HepG2 (cell line): ENCODE measurements around the gene CD81. TPM values are rescaled to one million over a fixed set of nuclear protein-coding genes. Genes with fewer than 3 reads are reported as not detected.

Source experiments
- ATAC-seq: fragments of 200-7000 bp; cut with Tn5 transposase; 3 replicates; pipeline ENCODE4 v1.9.1; 2020; ENCODE audit warnings: mild to moderate bottlenecking, moderate library complexity
- BruUV-seq: library from RNA; stranded (reverse); fragments of 400-500 nt; replicated peaks from 2 replicates; lab custom pipeline; 2021; lab: Mats Ljungman, UMichigan
- CTCF ChIA-PET: fragments of 300-600 bp; formaldehyde crosslinking; extraction: SDS; loops from one replicate; lab custom pipeline; 2021; ENCODE audit warnings: low total read pairs, inconsistent platforms, low intra/inter-chr PET ratio; lab: Yijun Ruan, JAX
- POLR2A ChIA-PET: fragments of 350-600 bp; sonication (Branson Sonifier 250); formaldehyde crosslinking; loops from one replicate; lab custom pipeline; 2020; ENCODE audit warnings: antibody characterized with exemption, inconsistent platforms; lab: Yijun Ruan, JAX
- DNase-seq: peaks from one replicate; pipeline ENCODE4 v3.0.0-alpha.2; 2015; ENCODE audit warnings: low spot score
- FAIRE-seq: peaks from 3 replicates; lab custom pipeline; 2011; peaks lifted over from hg19 to GRCh38; lab: Jason Lieb, UNC
- H2AFZ ChIP-seq: one replicate; pipeline ENCODE4 v1.6.1; 2011; ENCODE audit warnings: low read length, inconsistent platforms
- H3K27ac ChIP-seq: fragments of 300-600 bp; 3 replicates; pipeline ENCODE4 v1.8.0; 2011; ENCODE audit warnings: mixed run types, mild to moderate bottlenecking, mixed read lengths, low read length, inconsistent platforms; ENCODE audit not compliant: insufficient read depth; ENCODE audit errors: extremely low read length
- H3K27me3 ChIP-seq, 2 experiments: fragments of 200-600 bp in 1 of 2; 2 replicates in 1 of 2; 3 replicates in 1 of 2; pipeline versions ENCODE4 v1.6.0 to v1.8.0; 2011; ENCODE audit warnings: low read length in 2 of 2, mild to moderate bottlenecking in 2 of 2, moderate library complexity in 2 of 2, inconsistent platforms in 1 of 2; ENCODE audit not compliant: insufficient read depth in 2 of 2, control insufficient read depth in 1 of 2
- H3K36me3 ChIP-seq, 2 experiments: fragments of 200-600 bp in 1 of 2; replicated peaks in 1 of 2; 2 replicates in 1 of 2; 3 replicates in 1 of 2; pipeline versions ENCODE4 v1.5.1 to v1.8.0; 2011; ENCODE audit warnings: low read length in 2 of 2, inconsistent platforms in 1 of 2; ENCODE audit not compliant: insufficient read depth in 2 of 2, control insufficient read depth in 1 of 2
- H3K4me1 ChIP-seq: 2 replicates; pipeline ENCODE4 v1.5.1; 2012; ENCODE audit warnings: low read length, inconsistent platforms; ENCODE audit not compliant: insufficient read depth
- H3K4me2 ChIP-seq: 2 replicates; pipeline ENCODE4 v1.6.0; 2011; ENCODE audit warnings: low read depth, low read length, inconsistent platforms
- H3K4me3 ChIP-seq, 3 experiments: fragments of 200-600 bp in 1 of 3; sonication (generic), shearing (Covaris generic) in 1 of 3; replicated peaks in 1 of 3; 2 replicates each; pipeline ENCODE4 v1.5.1; 2011 to 2016; ENCODE audit warnings: low read length in 3 of 3, inconsistent platforms in 2 of 3, low read depth in 2 of 3, mild to moderate bottlenecking in 2 of 3, control low read depth in 1 of 3, mixed read lengths in 1 of 3; ENCODE audit not compliant: insufficient read depth in 1 of 3
- H3K79me2 ChIP-seq: one replicate; pipeline ENCODE4 v1.6.1; 2011; ENCODE audit warnings: low read length, inconsistent platforms; ENCODE audit not compliant: insufficient read depth
- H3K9ac ChIP-seq: 2 replicates; pipeline ENCODE4 v1.6.0; 2011; ENCODE audit warnings: mild to moderate bottlenecking, low read depth, low read length, inconsistent platforms; ENCODE audit not compliant: insufficient read depth
- H3K9me3 ChIP-seq: 2 replicates; pipeline ENCODE4 v1.5.1; 2012; ENCODE audit warnings: mild to moderate bottlenecking, low read length
- H4K20me1 ChIP-seq: 2 replicates; pipeline ENCODE4 v1.6.0; 2011; ENCODE audit warnings: inconsistent platforms, mild to moderate bottlenecking, low read length, moderate library complexity; ENCODE audit not compliant: insufficient read depth
- CHCHD3 ChIP-seq: sonication (generic); formaldehyde crosslinking; IDR thresholded peaks from 2 replicates; pipeline ENCODE4 v1.8.0; 2022; ENCODE audit warnings: mild to moderate bottlenecking, missing genetic modification reagents, moderate library complexity
- NONO ChIP-seq, 2 experiments: fragments of 450-650 bp in 1 of 2; sonication (generic) in 1 of 2; formaldehyde crosslinking in 1 of 2; IDR thresholded peaks in 1 of 2; conservative IDR thresholded peaks in 1 of 2; 2 replicates each; pipeline versions ENCODE4 v1.6.1 to v1.8.0; 2017 to 2022; ENCODE audit warnings: mild to moderate bottlenecking in 1 of 2, missing genetic modification reagents in 1 of 2, moderate library complexity in 1 of 2
- PAWR ChIP-seq: sonication (generic); formaldehyde crosslinking; IDR thresholded peaks from 2 replicates; pipeline ENCODE4 v1.4.0; 2020; ENCODE audit warnings: missing genetic modification reagents, mild to moderate bottlenecking, borderline replicate concordance
- SP140L ChIP-seq: sonication (generic); formaldehyde crosslinking; IDR thresholded peaks from 2 replicates; pipeline ENCODE4 v1.4.0; 2020; ENCODE audit warnings: missing genetic modification reagents, borderline replicate concordance
- TMF1 ChIP-seq: sonication (generic); formaldehyde crosslinking; IDR thresholded peaks from 2 replicates; pipeline ENCODE4 v1.8.1; 2022; ENCODE audit warnings: low read depth, missing genetic modification reagents
- ZNF251 ChIP-seq: sonication (generic); formaldehyde crosslinking; IDR thresholded peaks from 2 replicates; pipeline ENCODE4 v1.9.0; 2021; ENCODE audit warnings: mild to moderate bottlenecking, missing genetic modification reagents
- ZNF558 ChIP-seq: sonication (generic); formaldehyde crosslinking; IDR thresholded peaks from 2 replicates; pipeline ENCODE4 v1.9.0; 2022; ENCODE audit warnings: mild to moderate bottlenecking, missing genetic modification reagents, borderline replicate concordance
- ZNF660 ChIP-seq: sonication (generic); formaldehyde crosslinking; IDR thresholded peaks from 2 replicates; pipeline ENCODE4 v1.5.1; 2020; ENCODE audit warnings: mild to moderate bottlenecking, low read depth, missing genetic modification reagents, borderline replicate concordance
- ZNF788 ChIP-seq: sonication (generic); formaldehyde crosslinking; IDR thresholded peaks from 2 replicates; pipeline ENCODE4 v1.5.0; 2020; ENCODE audit warnings: mild to moderate bottlenecking, missing genetic modification reagents, borderline replicate concordance
- WGBS: methylation state at CpG from one replicate; pipeline ENCODE4 v1.1.6; 2017; ENCODE audit warnings: low lambda C conversion rate; 5-methylcytosine and 5-hydroxymethylcytosine counted together
- in situ Hi-C: cut with HindIII; loops from 2 replicates; pipeline ENCODE4 v1.10.0; 2017; ENCODE audit warnings: low pct_unique_long_range_greater_than_20kb; ENCODE audit not compliant: extremely low pct_ligation_motif_present
- intact Hi-C: fragments of 100-400 bp; cut with micrococcal nuclease; formaldehyde crosslinking; loops from one replicate; pipeline ENCODE4 v1.10.0; 2022; ENCODE audit not compliant: unreplicated experiment
- polyA plus RNA-seq, 8 experiments: library from polyadenylated mRNA; depleted of rRNA in 3 of 8; stranded (reverse) in 7 of 8; unstranded in 1 of 8; fragments of >200 nt; fragmentation: Illumina TruSeq in 4 of 8; extraction: Trizol in 4 of 8; gene quantifications; 2 replicates each; pipeline versions ENCODE4 v1.2.1 to v1.2.3, GENCODE V29; 2011 to 2016; ENCODE audit warnings: low read depth in 4 of 8, missing spikeins in 1 of 8, mixed read lengths in 1 of 8; ENCODE audit not compliant: insufficient read depth in 1 of 8
- total RNA-seq, 5 experiments: library from RNA; depleted of rRNA; stranded (reverse); fragments of >200 nt; fragmentation: Illumina TruSeq; extraction: Trizol; gene quantifications; 2 replicates each; pipeline ENCODE4 v1.2.3, GENCODE V29; 2016; ENCODE audit warnings: low read depth in 1 of 5
- TF ChIP-seq, protein P1 (sequence below): sonication (generic); formaldehyde crosslinking; IDR thresholded peaks from 2 replicates; pipeline ENCODE4 v1.4.0; 2020; ENCODE audit warnings: missing genetic modification reagents, borderline replicate concordance

CD81 gene
- total and polyA plus RNA-seq, 2 of the 13 experiments (the other 11 are each of a cell fraction or from before 2014, with no cell fraction given): not detected

DNA sequence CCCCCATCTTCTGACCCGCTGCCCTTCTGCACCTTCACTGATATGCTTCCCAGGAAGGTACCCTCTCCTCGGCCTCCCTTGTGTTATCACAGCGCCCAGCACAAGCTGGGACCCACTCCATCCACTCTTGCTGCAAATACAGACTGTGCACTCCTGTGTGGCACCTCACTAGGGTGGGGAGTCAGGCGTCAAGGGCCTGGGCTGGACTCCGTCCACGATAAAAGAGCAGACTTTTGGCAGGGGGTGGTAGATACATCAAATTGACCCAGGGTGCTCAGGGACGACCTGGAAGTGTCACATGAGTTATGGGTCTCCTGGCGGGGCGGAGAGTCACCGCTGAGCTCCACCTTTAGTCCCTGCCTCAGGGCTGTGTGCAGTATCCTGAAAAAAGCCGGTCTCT lies 66.3 kb downstream of the CD81 start:
- intact Hi-C loops (no loop called here), in situ Hi-C loops (no loop called here)
- no peak for TF ChIP-seq ZNF558 (CRISPR knock-in tag)
- DNase-seq (no peak), FAIRE-seq (no peak), ATAC-seq (no peak)
- Histone ChIP-seq H4K20me1 (no peaks in the 10 kb centered on the region; the same call in 1 of the 2 replicates), H2AFZ (no peak overlapping the region), H3K4me3 (no peak overlapping the region), H3K4me1 (no peaks in the 10 kb centered on the region), H3K36me3 (no peaks in the 10 kb centered on the region), H3K9me3 (no peaks in the 10 kb centered on the region), H3K9ac (no peak overlapping the region), H3K4me2 (no peak overlapping the region), H3K27me3 (peaks cover 12 to 53% of the 10 kb centered on the region in 2 experiments; a peak in 4 of 5 replicates), H3K27ac (no peak overlapping the region), H3K79me2 (no peaks in the 10 kb centered on the region)
- no TSS peak for BruUV-seq
- CTCF ChIA-PET: no interaction called here
- POLR2A ChIA-PET: no interaction called here
- WGBS: 63% methylated on average over 5 of the region's 11 CpGs

DNA sequence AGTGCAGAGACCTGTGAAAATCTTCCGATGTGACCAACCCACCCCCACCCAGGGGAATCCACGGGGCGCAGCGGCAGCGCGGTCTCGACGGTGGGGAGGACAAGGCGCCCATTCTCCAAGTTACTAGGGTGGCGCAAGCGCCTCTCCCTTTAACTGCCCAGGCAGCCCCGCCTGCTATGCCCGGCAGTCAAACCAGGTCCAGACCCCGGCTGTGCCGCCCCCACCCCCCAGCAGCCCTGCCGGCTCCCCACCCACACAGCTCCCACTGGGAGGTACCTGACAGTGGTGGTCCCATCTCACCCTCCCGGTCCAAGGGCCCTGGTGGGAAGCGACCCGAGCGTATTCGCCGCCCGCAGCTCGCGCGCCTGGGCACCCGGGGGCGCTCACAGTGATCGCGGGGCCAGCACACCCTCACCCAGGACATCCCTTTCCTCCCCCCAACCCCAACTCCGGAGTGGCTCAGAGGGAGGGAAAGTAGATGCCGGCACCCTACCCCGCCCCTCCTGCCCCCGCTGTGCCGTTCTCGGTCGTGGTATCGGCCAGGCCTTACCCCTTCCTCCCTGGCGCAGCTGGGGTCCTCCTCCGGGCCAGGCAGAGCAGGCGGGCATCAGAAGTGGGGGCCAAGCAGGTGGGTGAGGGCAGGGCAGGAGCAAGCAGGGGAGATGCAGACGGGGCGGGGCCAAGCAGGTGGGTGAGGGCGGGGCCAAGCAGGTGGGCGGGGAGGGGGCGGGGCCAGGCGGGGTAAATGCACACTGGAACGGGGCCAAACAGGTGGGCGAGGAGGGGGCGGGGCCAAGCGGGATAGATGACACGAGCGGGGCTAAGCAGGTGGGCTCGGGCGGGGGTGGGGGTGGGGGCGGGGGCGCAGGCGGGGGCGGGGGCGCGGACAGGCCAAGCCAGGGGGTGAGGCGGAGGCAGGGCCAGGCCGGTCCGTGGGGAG lies 67.0 kb downstream of the CD81 start, which contains the start of gene TRPM5:
TSS of gene TRPM5 (minus strand) at position 634 of the 940 bp plus-strand sequence. CDS start 21,478 bp downstream, outside the sequence.
- H4K20me1 ChIP-seq: no peaks in the 10 kb centered on the region; the same call in 1 of the 2 replicates
- H3K36me3 ChIP-seq: no peaks in the 10 kb centered on the region
- WGBS: 36% methylated on average over 34 of the region's 64 CpGs
- no peaks in the 10 kb centered on the region for H3K4me1 ChIP-seq
- H3K79me2 ChIP-seq: no peaks in the 10 kb centered on the region
- intact Hi-C loops: no loop called here
- POLR2A ChIA-PET: no interaction called here
- no peak within 1 kb of the TSS for H3K27ac ChIP-seq
- H3K27me3 ChIP-seq: peaks cover 12 to 60% of the 10 kb centered on the region in 2 experiments; a peak in 4 of 5 replicates
- H3K4me2 ChIP-seq: no peak within 1 kb of the TSS
- no TSS peak for BruUV-seq
- in situ Hi-C loops: no loop called here
- H3K9me3 ChIP-seq: no peaks in the 10 kb centered on the region
- FAIRE-seq (no peak), ATAC-seq (no peak), DNase-seq (no peak)
- no peak within 1 kb of the TSS for H2AFZ ChIP-seq
- no peak within 1 kb of the TSS for H3K4me3 ChIP-seq
- CTCF ChIA-PET: no interaction called here
- no peak within 1 kb of the TSS for H3K9ac ChIP-seq
- TF ChIP-seq, protein P1, sequence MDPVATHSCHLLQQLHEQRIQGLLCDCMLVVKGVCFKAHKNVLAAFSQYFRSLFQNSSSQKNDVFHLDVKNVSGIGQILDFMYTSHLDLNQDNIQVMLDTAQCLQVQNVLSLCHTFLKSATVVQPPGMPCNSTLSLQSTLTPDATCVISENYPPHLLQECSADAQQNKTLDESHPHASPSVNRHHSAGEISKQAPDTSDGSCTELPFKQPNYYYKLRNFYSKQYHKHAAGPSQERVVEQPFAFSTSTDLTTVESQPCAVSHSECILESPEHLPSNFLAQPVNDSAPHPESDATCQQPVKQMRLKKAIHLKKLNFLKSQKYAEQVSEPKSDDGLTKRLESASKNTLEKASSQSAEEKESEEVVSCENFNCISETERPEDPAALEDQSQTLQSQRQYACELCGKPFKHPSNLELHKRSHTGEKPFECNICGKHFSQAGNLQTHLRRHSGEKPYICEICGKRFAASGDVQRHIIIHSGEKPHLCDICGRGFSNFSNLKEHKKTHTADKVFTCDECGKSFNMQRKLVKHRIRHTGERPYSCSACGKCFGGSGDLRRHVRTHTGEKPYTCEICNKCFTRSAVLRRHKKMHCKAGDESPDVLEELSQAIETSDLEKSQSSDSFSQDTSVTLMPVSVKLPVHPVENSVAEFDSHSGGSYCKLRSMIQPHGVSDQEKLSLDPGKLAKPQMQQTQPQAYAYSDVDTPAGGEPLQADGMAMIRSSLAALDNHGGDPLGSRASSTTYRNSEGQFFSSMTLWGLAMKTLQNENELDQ (CRISPR knock-in tag): no peak
- no peak for TF ChIP-seq NONO (IDR thresholded peaks at IDR 0.05)
- no peak for TF ChIP-seq NONO (CRISPR knock-in tag; conservative IDR thresholded peaks at IDR 0.05)
- no peak for TF ChIP-seq ZNF251 (CRISPR knock-in tag)
- TF ChIP-seq PAWR: no peak
- TF ChIP-seq SP140L (CRISPR knock-in tag): no peak
- no peak for TF ChIP-seq TMF1 (CRISPR knock-in tag)
- no peak for TF ChIP-seq ZNF788 (CRISPR knock-in tag)
- no peak for TF ChIP-seq CHCHD3 (CRISPR knock-in tag)
- no peak for TF ChIP-seq ZNF660 (CRISPR knock-in tag)
